Loucy (cell line): ENCODE data around the gene SARNP.

Experiments
- EZH2phosphoT487 ChIP-seq: fragments of 200-600 bp; IDR thresholded peaks from 2 replicates; pipeline ENCODE4 v1.6.1; 2018; ENCODE audit warnings: antibody characterized with exemption, mild to moderate bottlenecking, moderate library complexity, borderline replicate concordance
- TF ChIP-seq, protein P1 (sequence below): fragments of 200-600 bp; sonication (generic); conservative IDR thresholded peaks from 2 replicates; pipeline ENCODE4 v1.5.1; 2014; ENCODE audit warnings: mild to moderate bottlenecking, antibody characterized with exemption, low read length

DNA sequence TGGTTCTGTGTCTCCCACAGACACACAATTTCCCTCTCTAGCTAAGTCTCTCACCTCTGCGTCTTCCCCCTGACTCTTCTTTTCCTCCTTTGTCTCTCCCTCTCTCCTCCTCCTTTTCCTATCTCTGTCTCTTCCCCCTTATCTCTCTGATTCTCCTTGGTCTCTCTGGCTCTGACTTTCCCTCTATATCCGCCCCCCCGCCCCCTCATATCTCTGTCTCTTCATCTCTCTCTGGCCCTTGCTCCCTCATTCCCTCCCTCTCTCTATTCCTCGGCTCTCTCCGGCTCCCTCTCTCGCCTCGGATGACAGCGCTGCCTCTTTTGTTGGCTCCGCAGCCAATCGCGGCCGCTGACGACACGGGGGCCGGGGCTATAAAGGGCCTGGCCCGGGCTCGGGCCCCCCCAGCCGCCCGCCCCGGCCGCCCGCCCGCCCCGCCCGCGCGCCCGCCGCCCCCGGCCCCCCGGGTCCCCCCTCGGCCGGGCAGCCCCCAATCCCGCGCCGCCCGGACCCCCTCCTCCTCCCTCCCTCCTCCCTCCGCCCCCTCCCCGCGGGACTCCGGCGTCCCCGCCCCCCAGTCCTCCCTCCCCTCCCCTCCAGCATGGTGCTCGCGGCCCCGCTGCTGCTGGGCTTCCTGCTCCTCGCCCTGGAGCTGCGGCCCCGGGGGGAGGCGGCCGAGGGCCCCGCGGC lies 74.7 kb downstream of the SARNP start, which contains the start of gene GDF11:
- TF ChIP-seq, protein P1, sequence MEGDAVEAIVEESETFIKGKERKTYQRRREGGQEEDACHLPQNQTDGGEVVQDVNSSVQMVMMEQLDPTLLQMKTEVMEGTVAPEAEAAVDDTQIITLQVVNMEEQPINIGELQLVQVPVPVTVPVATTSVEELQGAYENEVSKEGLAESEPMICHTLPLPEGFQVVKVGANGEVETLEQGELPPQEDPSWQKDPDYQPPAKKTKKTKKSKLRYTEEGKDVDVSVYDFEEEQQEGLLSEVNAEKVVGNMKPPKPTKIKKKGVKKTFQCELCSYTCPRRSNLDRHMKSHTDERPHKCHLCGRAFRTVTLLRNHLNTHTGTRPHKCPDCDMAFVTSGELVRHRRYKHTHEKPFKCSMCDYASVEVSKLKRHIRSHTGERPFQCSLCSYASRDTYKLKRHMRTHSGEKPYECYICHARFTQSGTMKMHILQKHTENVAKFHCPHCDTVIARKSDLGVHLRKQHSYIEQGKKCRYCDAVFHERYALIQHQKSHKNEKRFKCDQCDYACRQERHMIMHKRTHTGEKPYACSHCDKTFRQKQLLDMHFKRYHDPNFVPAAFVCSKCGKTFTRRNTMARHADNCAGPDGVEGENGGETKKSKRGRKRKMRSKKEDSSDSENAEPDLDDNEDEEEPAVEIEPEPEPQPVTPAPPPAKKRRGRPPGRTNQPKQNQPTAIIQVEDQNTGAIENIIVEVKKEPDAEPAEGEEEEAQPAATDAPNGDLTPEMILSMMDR: no peak
- no peak for TF ChIP-seq EZH2phosphoT487
